BLaER1 (cell line): Measurements from ENCODE around the gene SPAM1.
"Not testable (repeated sequence)": the region's sequence is repeated elsewhere in the genome, so short reads cannot be mapped to it uniquely, and the experiment has no call there.

Experiments used
- H3K27ac ChIP-seq: shearing (Covaris generic); formaldehyde crosslinking; 2 replicates; pipeline ENCODE4 v1.8.1; 2022
- H3K27me3 ChIP-seq: shearing (Covaris generic); formaldehyde crosslinking; 2 replicates; pipeline ENCODE4 v1.8.1; 2022
- H3K36me3 ChIP-seq: shearing (Covaris generic); formaldehyde crosslinking; 2 replicates; pipeline ENCODE4 v1.8.1; 2022
- H3K4me1 ChIP-seq: shearing (Covaris generic); formaldehyde crosslinking; 2 replicates; pipeline ENCODE4 v1.8.1; 2022
- H3K4me2 ChIP-seq: shearing (Covaris generic); formaldehyde crosslinking; 2 replicates; pipeline ENCODE4 v1.8.1; 2022
- H3K4me3 ChIP-seq: shearing (Covaris generic); formaldehyde crosslinking; 2 replicates; pipeline ENCODE4 v1.8.1; 2022
- H3K9ac ChIP-seq: shearing (Covaris generic); formaldehyde crosslinking; 2 replicates; pipeline ENCODE4 v1.8.1; 2022
- H3K9me3 ChIP-seq: shearing (Covaris generic); formaldehyde crosslinking; 2 replicates; pipeline ENCODE4 v1.8.1; 2022
- H4K20me1 ChIP-seq: shearing (Covaris generic); formaldehyde crosslinking; 2 replicates; pipeline ENCODE4 v1.8.1; 2022
- Cebpa-rat ChIP-seq: shearing (Covaris generic); IDR thresholded peaks from 2 replicates; pipeline ENCODE4 v1.8.1; 2022

Gene SPAM1

GRCh38 chr7:123987445-123987844 is 62.4 kb downstream of the SPAM1 start:
- TF ChIP-seq Cebpa-rat: no peak

DNA sequence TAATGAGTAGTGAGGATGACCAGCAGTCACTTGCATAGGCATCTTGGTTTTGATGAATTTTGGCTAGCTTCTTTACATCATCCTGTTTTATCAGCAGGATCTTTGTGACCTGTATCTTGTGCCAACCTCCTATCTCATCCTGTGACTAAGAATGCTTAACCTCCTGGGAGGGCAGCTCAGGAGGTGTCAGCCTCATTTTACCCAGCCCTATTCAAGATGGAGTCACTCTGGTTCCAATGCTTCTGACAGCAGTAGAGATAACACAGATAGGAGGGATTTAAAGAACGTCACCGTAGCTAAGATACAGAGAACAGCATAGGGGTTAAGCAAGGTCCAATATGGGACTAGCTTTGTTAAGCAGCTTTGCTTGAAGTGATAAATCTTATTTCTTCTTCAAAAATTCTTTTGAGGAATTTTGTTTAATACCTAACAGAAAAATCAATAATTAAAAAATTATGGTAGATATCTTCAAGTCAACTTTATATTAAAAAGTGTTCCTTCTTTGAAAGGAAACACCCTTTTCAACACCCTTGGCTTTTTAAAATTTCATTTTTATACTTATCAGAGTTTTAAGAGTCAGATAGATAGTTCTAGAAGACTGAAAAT is 68.0 kb downstream of the SPAM1 start:
- Histone ChIP-seq H3K27ac (no peak overlapping the region), H4K20me1 (no peaks in the 10 kb centered on the region), H3K4me2 (no peak overlapping the region), H3K36me3 (no peaks in the 10 kb centered on the region), H3K27me3 (no peaks in the 10 kb centered on the region), H3K4me3 (no peak overlapping the region), H3K9ac (no peak overlapping the region), H3K9me3 (0 out of 2 replicates have a peak, but pooled peaks cover 3% of the 10 kb centered on the region), H3K4me1 (no peaks in the 10 kb centered on the region)
- TF ChIP-seq Cebpa-rat: no peak

More at GRCh38 chr7:123987445-123987844, 62.4 kb downstream of the SPAM1 start:
- H3K4me2 ChIP-seq: no peak overlapping the region
- H3K36me3 ChIP-seq: no peaks in the 10 kb centered on the region
- no peak overlapping the region for H3K9ac ChIP-seq
- H4K20me1 ChIP-seq: no peaks in the 10 kb centered on the region
- H3K4me3 ChIP-seq: no peak overlapping the region
- no peaks in the 10 kb centered on the region for H3K4me1 ChIP-seq
- no peak overlapping the region for H3K27ac ChIP-seq
- H3K27me3 ChIP-seq: no peaks in the 10 kb centered on the region
- H3K9me3 ChIP-seq: no peaks in the 10 kb centered on the region

- Histone ChIP-seq H3K36me3 (no peaks in the 10 kb centered on the region), H4K20me1 (no peaks in the 10 kb centered on the region), H3K4me2 (no peak overlapping the region), H3K4me1 (no peaks in the 10 kb centered on the region), H3K9ac (no peak overlapping the region), H3K4me3 (no peak overlapping the region), H3K27ac (no peak overlapping the region), H3K9me3 (0 out of 2 replicates have a peak, but pooled peaks cover 3% of the 10 kb centered on the region), H3K27me3 (no peaks in the 10 kb centered on the region)
- TF ChIP-seq Cebpa-rat: no peak
Measured at GRCh38 chr7:123993996-123994395, 69.0 kb downstream of the SPAM1 start.

DNA sequence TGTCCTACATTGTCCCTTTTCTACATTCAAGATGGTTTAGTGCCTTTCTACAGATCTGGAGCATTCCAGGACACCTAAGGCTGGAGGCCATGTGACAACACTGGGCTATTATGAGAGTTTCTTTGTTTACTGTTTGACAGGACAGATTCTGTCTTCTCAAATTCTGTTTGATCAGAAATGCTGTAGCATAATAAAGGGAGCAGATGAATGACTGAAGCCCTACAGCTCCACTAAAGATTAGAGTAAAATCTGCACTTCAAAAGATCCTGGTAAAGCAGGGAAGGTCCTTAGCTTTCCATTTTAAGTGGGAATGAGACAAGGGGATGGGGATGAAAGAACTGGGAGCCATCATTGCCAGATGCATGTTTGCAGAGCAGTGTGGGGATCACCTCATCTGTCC is 69.4 kb downstream of the SPAM1 start:
- H3K9ac ChIP-seq: no peak overlapping the region
- H3K4me1 ChIP-seq: no peaks in the 10 kb centered on the region
- H3K4me2 ChIP-seq: no peak overlapping the region
- no peaks in the 10 kb centered on the region for H3K36me3 ChIP-seq
- no peaks in the 10 kb centered on the region for H4K20me1 ChIP-seq
- 0 out of 2 replicates have a peak, but pooled peaks cover 3% of the 10 kb centered on the region for H3K9me3 ChIP-seq
- no peaks in the 10 kb centered on the region for H3K27me3 ChIP-seq
- H3K27ac ChIP-seq: no peak overlapping the region
- no peak overlapping the region for H3K4me3 ChIP-seq
- no peak for TF ChIP-seq Cebpa-rat

DNA sequence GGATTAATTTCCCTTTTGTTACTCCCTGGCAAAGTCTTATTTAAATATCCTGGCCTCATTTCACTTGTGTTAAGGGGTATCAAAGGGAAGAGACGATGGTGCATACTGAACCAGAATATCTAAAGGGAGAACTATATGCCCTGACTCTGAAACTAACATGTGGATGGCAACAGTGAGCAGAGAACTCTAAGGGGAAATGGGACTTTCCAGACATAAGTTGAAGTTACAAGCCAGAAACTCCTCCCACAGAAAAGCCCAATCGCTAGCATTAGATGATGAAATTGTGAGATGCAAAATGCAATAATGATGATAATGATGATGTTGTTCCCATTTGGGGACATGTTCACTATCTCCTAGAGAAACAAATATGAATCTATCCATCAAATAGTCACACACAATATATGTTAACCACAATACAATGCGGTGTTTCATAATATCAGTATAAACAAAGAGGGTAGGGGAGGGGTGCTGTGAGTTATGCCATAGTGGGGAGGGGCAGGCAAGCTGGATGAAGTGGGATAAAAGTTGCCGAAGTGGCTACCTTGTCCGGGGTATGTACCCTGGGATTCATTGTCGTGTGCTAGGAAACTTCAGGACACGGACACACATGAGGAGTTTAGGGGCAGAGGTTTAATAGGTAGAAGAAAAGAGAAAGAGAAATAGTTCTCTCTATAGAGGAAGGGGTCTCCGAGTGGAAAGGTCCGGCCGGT is 70.7 kb downstream of the SPAM1 start:
- Histone ChIP-seq H3K9me3 (0 out of 2 replicates have a peak, but pooled peaks cover 3% of the 10 kb centered on the region), H3K27ac (no peak overlapping the region), H3K9ac (no peak overlapping the region), H3K27me3 (no peaks in the 10 kb centered on the region), H4K20me1 (no peaks in the 10 kb centered on the region), H3K4me2 (no peak overlapping the region), H3K4me3 (no peak overlapping the region), H3K36me3 (no peaks in the 10 kb centered on the region), H3K4me1 (no peaks in the 10 kb centered on the region)
- TF ChIP-seq Cebpa-rat: no peak

DNA sequence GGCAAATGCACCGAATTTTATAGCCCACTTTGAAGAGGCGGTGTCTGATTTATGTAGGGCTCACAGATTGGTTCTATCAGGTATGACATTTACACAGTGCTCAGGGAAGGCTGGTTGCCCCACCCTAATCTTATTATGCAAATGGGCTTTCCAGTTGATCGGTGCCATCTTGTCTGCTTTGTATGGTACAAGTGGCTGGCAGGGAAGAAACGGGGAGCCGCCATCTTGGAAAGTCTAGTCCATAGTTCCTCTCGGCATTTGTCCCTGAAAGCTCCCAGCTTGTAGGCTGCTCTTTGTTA is 71.2 kb downstream of the SPAM1 start:
- Histone ChIP-seq H3K4me3 (no peak overlapping the region), H3K4me1 (no peaks in the 10 kb centered on the region), H3K9ac (no peak overlapping the region), H3K9me3 (peaks cover 6% of the 10 kb centered on the region), H3K36me3 (no peaks in the 10 kb centered on the region), H4K20me1 (no peaks in the 10 kb centered on the region), H3K4me2 (no peak overlapping the region), H3K27me3 (no peaks in the 10 kb centered on the region), H3K27ac (no peak overlapping the region)
- TF ChIP-seq Cebpa-rat: no peak

GRCh38 chr7:123998921-123999320 is 73.9 kb downstream of the SPAM1 start:
- TF ChIP-seq Cebpa-rat: no peak
- Histone ChIP-seq H3K4me2 (no peak overlapping the region), H3K9ac (no peak overlapping the region), H3K36me3 (no peaks in the 10 kb centered on the region), H4K20me1 (no peaks in the 10 kb centered on the region), H3K4me1 (no peaks in the 10 kb centered on the region), H3K27me3 (no peaks in the 10 kb centered on the region), H3K4me3 (no peak overlapping the region), H3K9me3 (peaks cover 11% of the 10 kb centered on the region), H3K27ac (no peak overlapping the region)

- Histone ChIP-seq H3K36me3 (no peaks in the 10 kb centered on the region), H3K9ac (no peak overlapping the region), H4K20me1 (no peaks in the 10 kb centered on the region), H3K4me3 (no peak overlapping the region), H3K4me2 (no peak overlapping the region), H3K27me3 (no peaks in the 10 kb centered on the region), H3K4me1 (no peaks in the 10 kb centered on the region), H3K9me3 (peaks cover 11% of the 10 kb centered on the region), H3K27ac (no peak overlapping the region)
- TF ChIP-seq Cebpa-rat: no peak
Measured at GRCh38 chr7:123999703-124000102, 74.7 kb downstream of the SPAM1 start.

GRCh38 chr7:124008296-124008695 is 83.3 kb downstream of the SPAM1 start:
- not testable (repeated sequence) for H3K4me3 ChIP-seq, H3K4me2 ChIP-seq, H3K4me1 ChIP-seq, H4K20me1 ChIP-seq, H3K9me3 ChIP-seq, H3K36me3 ChIP-seq, H3K27ac ChIP-seq, H3K27me3 ChIP-seq, H3K9ac ChIP-seq

DNA sequence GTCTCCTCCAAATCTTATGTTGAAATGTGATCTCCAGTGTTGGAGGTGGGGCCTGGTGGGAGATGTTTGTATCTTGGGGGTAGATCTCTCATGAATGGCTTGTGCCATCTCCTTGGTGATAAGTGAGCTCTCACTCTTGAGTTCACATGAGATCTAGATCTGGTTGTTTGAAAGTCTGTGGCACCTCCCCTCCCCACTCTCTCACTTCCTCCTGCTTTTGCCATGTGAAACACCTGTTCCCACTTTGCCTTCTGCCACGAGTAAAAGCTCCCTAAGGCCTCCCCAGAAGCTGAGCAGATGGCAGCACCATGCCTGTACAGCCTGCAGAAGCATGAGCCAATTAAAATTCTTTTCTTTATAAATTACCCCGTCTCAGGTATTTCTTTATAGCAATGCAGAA is 84.3 kb downstream of the SPAM1 start:
- no peaks in the 10 kb centered on the region for H3K4me1 ChIP-seq
- no peak overlapping the region for H3K27ac ChIP-seq
- no peaks in the 10 kb centered on the region for H3K36me3 ChIP-seq
- H3K27me3 ChIP-seq: no peaks in the 10 kb centered on the region
- H3K9ac ChIP-seq: no peak overlapping the region
- TF ChIP-seq Cebpa-rat: no peak
- H4K20me1 ChIP-seq: no peaks in the 10 kb centered on the region
- no peak overlapping the region for H3K4me3 ChIP-seq
- H3K9me3 ChIP-seq: no peaks in the 10 kb centered on the region
- no peak overlapping the region for H3K4me2 ChIP-seq
